ENCODE results near the gene FFAR2. TPM values are rescaled to one million over a fixed set of nuclear protein-coding genes. Genes with fewer than 3 reads are reported as not detected.

The FFAR2 gene
- total and polyA plus RNA-seq, 9 of the 15 experiments (the other 6 are each of a cell fraction or from before 2014, with no cell fraction given): not detected

DNA sequence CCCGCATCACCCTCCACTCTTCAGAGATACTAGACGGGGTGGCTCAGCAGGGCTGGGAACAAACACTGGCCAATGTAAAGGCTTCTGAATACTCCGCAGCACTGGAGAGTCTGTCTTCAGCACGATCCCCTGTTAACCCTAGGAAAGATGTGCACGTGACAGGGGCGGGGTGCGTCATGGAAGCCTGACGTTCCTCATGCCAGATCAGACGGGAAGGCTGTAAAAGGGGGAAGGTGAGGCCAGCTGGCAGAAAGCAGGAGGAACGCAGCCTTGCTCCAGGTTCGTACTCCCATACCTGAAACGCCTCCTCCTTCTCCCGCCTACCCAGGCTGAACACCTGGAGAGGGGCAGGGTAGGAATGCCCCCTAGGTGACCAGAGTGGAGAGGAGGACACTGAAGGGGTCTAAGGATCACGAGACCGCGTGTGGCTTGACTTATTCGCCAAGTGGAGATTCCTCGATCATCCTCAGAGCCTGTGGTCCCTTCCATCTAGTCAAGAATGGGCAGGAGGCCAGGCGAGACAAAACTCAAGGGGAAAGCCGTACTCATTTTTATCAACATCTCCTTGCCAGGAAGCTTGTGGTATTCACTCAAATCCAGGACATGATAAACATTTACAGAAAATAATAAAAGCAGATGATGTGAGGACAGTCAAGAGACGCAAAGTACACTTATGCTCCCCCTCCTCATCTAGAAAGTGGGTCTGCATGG, 18.2 kb upstream of the FFAR2 start (continued):
- TF ChIP-seq EZH2 (IDR thresholded peaks at IDR 0.05; ENCODE audit: borderline replicate concordance, low read depth, low read length) (no peak), REST (IDR thresholded peaks at IDR 0.05; ENCODE audit: borderline replicate concordance) (peak; percentile 17; the same call in 1 of the 2 replicates), REST (CRISPR knock-in tag; IDR thresholded peaks at IDR 0.05; ENCODE audit: low read depth) (no peak), TSC22D4 (tag; IDR thresholded peaks at IDR 0.05) (no peak), LEF1 (IDR thresholded peaks at IDR 0.05) (no peak), ZNF165 (CRISPR knock-in tag; IDR thresholded peaks at IDR 0.05; ENCODE audit: borderline replicate concordance) (no peak), BRD9 (IDR thresholded peaks at IDR 0.05; ENCODE audit: low read depth, partially characterized antibody) (no peak), ZNF707 (CRISPR knock-in tag; conservative IDR thresholded peaks at IDR 0.05) (no peak)
- TF ChIP-seq, protein P1, sequence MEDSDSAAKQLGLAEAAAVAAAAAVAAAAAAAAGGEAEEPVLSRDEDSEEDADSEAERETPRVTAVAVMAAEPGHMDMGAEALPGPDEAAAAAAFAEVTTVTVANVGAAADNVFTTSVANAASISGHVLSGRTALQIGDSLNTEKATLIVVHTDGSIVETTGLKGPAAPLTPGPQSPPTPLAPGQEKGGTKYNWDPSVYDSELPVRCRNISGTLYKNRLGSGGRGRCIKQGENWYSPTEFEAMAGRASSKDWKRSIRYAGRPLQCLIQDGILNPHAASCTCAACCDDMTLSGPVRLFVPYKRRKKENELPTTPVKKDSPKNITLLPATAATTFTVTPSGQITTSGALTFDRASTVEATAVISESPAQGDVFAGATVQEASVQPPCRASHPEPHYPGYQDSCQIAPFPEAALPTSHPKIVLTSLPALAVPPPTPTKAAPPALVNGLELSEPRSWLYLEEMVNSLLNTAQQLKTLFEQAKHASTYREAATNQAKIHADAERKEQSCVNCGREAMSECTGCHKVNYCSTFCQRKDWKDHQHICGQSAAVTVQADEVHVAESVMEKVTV (CRISPR knock-in tag; IDR thresholded peaks at IDR 0.05): no peak
- TF ChIP-seq, protein P2, sequence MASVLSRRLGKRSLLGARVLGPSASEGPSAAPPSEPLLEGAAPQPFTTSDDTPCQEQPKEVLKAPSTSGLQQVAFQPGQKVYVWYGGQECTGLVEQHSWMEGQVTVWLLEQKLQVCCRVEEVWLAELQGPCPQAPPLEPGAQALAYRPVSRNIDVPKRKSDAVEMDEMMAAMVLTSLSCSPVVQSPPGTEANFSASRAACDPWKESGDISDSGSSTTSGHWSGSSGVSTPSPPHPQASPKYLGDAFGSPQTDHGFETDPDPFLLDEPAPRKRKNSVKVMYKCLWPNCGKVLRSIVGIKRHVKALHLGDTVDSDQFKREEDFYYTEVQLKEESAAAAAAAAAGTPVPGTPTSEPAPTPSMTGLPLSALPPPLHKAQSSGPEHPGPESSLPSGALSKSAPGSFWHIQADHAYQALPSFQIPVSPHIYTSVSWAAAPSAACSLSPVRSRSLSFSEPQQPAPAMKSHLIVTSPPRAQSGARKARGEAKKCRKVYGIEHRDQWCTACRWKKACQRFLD (CRISPR knock-in tag; IDR thresholded peaks at IDR 0.05): no peak
- TF ChIP-seq, protein P3, sequence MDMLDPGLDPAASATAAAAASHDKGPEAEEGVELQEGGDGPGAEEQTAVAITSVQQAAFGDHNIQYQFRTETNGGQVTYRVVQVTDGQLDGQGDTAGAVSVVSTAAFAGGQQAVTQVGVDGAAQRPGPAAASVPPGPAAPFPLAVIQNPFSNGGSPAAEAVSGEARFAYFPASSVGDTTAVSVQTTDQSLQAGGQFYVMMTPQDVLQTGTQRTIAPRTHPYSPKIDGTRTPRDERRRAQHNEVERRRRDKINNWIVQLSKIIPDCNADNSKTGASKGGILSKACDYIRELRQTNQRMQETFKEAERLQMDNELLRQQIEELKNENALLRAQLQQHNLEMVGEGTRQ (CRISPR knock-in tag; IDR thresholded peaks at IDR 0.05): peak; percentile 72
- TF ChIP-seq, protein P4, sequence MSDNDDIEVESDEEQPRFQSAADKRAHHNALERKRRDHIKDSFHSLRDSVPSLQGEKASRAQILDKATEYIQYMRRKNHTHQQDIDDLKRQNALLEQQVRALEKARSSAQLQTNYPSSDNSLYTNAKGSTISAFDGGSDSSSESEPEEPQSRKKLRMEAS (CRISPR knock-in tag; IDR thresholded peaks at IDR 0.05): 0 out of 2 replicates have a peak, but pooled peaks have one; percentile 20
- TF ChIP-seq, protein P5, sequence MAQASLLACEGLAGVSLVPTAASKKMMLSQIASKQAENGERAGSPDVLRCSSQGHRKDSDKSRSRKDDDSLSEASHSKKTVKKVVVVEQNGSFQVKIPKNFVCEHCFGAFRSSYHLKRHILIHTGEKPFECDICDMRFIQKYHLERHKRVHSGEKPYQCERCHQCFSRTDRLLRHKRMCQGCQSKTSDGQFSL (CRISPR knock-in tag; IDR thresholded peaks at IDR 0.05): no peak
- TF ChIP-seq, protein P5 (tag; IDR thresholded peaks at IDR 0.05): no peak
